Duodenal mucosa (tissue), 2 donors: Measurements from ENCODE around the gene RAB19.

Source experiments
- H3K27ac ChIP-seq: one replicate; pipeline ENCODE4 v1.7.0; 2013; ENCODE audit warnings: low read depth, low read length
- H3K27me3 ChIP-seq, 2 donors: one replicate each; pipeline ENCODE4 v1.7.0; 2013; ENCODE audit warnings: low read length in 2 of 2, control low read depth in 1 of 2; ENCODE audit not compliant: insufficient read depth in 2 of 2, control insufficient read depth in 1 of 2
- H3K36me3 ChIP-seq, 2 donors: one replicate each; pipeline ENCODE4 v1.7.0; 2013; ENCODE audit warnings: low read length in 2 of 2, control low read depth in 1 of 2; ENCODE audit not compliant: insufficient read depth in 2 of 2, control insufficient read depth in 1 of 2
- H3K4me1 ChIP-seq, 2 donors: one replicate each; pipeline ENCODE4 v1.7.0; 2013; ENCODE audit warnings: low read length in 2 of 2, control low read depth in 1 of 2; ENCODE audit not compliant: insufficient read depth in 2 of 2, control insufficient read depth in 1 of 2
- H3K4me3 ChIP-seq, 2 donors: one replicate each; pipeline ENCODE4 v1.7.0; 2013; ENCODE audit warnings: low read length in 2 of 2, low read depth in 1 of 2
- H3K9ac ChIP-seq, 2 donors: one replicate each; pipeline ENCODE4 v1.7.0; 2013; ENCODE audit warnings: low read length in 2 of 2, low read depth in 1 of 2
- H3K9me3 ChIP-seq, 2 donors: one replicate each; pipeline ENCODE4 v1.7.0; 2013; ENCODE audit warnings: low read length in 2 of 2, control low read depth in 1 of 2; ENCODE audit not compliant: control insufficient read depth in 1 of 2

RAB19 gene

DNA sequence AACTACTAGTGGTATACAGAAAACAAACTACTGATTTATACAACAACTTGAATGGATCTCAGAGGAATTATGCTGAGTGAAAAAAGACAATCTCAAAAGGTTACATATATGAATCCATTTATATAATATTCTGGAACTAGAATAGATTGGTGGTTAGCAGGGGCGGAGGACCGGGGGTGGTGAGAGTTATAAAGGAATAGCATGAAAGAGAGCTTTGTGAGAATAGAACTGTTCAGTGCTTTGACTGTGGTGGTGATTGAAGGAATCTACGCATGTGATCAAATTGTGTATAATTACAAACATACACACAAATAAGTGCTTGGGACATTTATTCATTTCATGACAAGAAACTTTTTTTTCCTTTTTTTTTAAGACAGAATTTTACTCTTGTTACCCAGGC is 19.6 kb downstream of the RAB19 start:
- Histone ChIP-seq H3K4me1 (no peaks in the 10 kb centered on the region), H3K9me3 (no peaks in the 10 kb centered on the region), H3K27me3 (no peaks in the 10 kb centered on the region), H3K9ac (no peak overlapping the region), H3K36me3 (peaks cover 0 to 5% of the 10 kb centered on the region in 2 donors), H3K27ac (no peak overlapping the region), H3K4me3 (no peak overlapping the region)

DNA sequence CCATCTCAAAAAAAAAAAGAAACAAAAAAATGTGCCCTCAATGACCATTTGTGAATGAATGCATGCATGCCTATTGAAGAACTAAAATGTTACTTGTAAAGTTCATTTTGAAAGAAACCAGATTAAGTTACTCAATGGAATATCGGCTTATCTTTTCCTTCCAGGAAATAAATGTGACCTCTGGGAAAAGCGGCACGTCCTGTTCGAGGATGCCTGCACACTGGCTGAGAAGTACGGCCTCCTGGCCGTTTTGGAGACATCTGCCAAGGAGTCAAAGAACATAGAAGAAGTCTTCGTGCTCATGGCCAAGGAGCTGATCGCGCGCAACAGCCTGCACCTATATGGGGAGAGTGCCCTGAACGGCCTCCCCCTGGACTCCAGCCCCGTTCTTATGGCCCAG is 21.9 kb downstream of the RAB19 start:
- Histone ChIP-seq H3K4me3 (no peak overlapping the region), H3K27me3 (no peaks in the 10 kb centered on the region), H3K36me3 (peaks cover 0 to 5% of the 10 kb centered on the region in 2 donors), H3K27ac (no peak overlapping the region), H3K9ac (no peak overlapping the region), H3K4me1 (no peaks in the 10 kb centered on the region), H3K9me3 (no peaks in the 10 kb centered on the region)

DNA sequence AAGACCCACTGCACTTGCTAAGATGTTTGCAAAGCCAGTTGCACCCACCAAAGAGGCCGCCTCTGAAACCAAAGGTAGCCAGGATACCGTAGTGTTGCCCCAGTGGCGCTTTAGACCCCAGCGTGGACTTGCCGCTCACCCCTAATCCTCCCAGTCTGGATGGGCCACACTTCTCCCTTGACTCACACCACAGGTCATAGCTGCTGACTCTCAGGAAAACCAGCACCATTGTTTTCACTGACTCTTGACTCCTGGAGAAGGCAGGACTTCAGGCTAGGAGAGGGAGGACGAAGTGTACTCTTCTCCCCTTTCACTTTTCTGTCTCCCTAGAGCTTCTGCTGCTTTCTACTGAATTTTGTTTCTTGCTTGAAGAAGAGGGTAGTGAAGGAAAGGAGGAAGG is 22.3 kb downstream of the RAB19 start:
- Histone ChIP-seq H3K4me1 (no peaks in the 10 kb centered on the region), H3K27ac (no peak overlapping the region), H3K9me3 (no peaks in the 10 kb centered on the region), H3K27me3 (no peaks in the 10 kb centered on the region), H3K9ac (no peak overlapping the region), H3K4me3 (no peak overlapping the region), H3K36me3 (peaks cover 0 to 5% of the 10 kb centered on the region in 2 donors)

DNA sequence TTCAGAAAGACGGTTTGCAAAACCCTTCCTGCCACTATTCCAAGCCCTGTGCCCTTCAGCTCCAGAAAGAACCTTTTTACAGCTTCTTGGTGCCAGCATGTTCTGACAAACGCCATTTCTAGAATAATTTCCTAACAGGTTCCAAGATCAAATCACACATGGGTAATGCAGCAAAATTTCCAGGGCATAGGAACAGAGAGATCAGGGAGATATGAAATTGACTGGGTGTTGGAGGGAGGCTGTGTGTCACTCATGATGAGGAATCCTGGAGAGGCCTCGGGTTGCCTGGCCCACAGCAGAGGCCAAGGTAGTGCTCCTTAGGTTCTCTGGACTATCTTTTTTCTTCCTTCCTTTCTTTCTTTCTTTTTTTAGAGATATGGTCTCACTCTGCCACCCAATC is 29.5 kb downstream of the RAB19 start:
- Histone ChIP-seq H3K27ac (no peak overlapping the region), H3K36me3 (no peaks in the 10 kb centered on the region), H3K4me1 (no peaks in the 10 kb centered on the region), H3K9ac (no peak overlapping the region), H3K9me3 (no peaks in the 10 kb centered on the region), H3K4me3 (no peak overlapping the region), H3K27me3 (peaks cover 0 to 2% of the 10 kb centered on the region in 2 donors)

DNA sequence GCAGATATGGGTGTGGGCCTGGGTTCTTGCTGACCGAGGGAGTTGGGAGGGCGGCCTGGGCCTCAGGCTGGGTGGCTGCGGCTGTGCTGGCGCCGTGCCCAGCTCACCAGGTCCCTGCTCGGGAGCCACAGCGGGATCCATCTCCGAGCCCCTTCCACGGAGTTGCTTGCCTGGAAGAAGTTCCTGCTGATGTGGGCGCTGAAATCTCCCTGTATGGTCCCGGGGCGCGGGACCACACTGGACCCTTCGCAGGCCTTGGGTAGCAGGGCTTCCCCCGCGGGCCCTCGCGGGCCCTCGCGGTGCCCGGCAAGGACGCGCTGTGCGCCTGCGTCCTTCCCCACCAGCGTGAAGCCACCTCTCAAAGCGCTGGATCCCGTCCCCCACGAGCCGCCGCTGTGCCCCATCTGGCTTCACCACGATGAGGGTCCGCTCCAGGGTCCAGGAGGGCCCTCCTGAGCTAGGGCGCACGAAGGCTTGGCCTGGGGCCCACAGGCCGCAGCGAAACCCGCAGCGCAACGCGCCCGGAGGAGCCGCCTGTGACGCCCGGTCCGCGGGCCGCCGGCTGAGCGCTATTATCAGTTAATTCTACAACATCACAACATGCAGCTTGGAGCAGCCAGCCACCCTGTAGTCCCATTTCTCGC is 31.5 kb downstream of the RAB19 start:
- no peaks in the 10 kb centered on the region for H3K36me3 ChIP-seq
- no peaks in the 10 kb centered on the region for H3K9me3 ChIP-seq
- peaks cover 0 to 2% of the 10 kb centered on the region in 2 donors for H3K27me3 ChIP-seq
- H3K27ac ChIP-seq: no peak overlapping the region
- H3K9ac ChIP-seq: no peak overlapping the region
- no peak overlapping the region for H3K4me3 ChIP-seq
- H3K4me1 ChIP-seq: peaks cover 6 to 7% of the 10 kb centered on the region in 2 donors

DNA sequence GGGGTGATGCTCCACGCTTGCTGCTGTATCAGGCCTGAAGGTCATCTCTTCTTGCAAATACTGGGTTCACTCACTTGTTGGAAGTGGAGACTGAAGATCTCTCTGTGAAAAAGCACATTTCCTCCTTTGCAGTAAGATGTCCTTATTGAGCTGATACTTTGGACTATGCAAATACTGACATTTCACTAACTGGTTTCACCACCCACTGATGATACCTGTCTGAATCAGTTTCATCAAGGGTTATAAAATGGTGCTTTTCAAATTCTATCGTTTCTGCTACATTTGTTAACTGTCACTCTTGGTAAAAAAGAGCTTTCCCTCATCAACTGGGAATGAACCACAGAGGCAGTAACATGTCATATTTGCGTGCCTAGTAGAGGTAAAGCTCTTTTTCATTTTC is 35.5 kb downstream of the RAB19 start:
- H3K27ac ChIP-seq: no peak overlapping the region

DNA sequence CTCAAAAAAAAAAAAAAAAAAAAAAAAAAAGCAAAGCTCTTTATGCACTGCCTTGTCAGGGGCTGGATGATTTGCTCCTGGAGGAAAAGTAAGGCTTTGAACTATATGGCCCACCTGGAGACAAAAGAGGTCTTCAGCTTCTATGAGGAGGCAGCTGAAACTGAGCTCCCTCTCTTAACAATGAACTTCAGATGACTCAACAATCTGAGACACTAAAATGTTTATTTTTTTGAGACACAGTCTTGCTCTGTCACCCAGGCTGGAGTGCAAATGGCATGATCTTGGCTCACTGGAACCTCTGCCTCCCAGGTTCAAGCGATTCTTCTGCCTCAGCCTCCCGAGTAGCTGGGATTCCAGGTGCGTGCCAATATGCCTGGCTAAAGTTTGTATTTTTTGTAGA is 36.7 kb downstream of the RAB19 start:
- Histone ChIP-seq H3K9me3 (no peaks in the 10 kb centered on the region), H3K36me3 (no peaks in the 10 kb centered on the region), H3K27me3 (peaks cover 0 to 2% of the 10 kb centered on the region in 2 donors), H3K9ac (no peak overlapping the region), H3K27ac (no peak overlapping the region), H3K4me3 (no peak overlapping the region), H3K4me1 (peaks cover 6 to 7% of the 10 kb centered on the region in 2 donors)

More for the DNA sequence above, 35.5 kb downstream of the RAB19 start:
- Histone ChIP-seq H3K9ac (no peak overlapping the region), H3K9me3 (no peaks in the 10 kb centered on the region), H3K27me3 (peaks cover 0 to 2% of the 10 kb centered on the region in 2 donors), H3K36me3 (no peaks in the 10 kb centered on the region), H3K4me1 (peaks cover 6 to 7% of the 10 kb centered on the region in 2 donors), H3K4me3 (no peak overlapping the region)

DNA sequence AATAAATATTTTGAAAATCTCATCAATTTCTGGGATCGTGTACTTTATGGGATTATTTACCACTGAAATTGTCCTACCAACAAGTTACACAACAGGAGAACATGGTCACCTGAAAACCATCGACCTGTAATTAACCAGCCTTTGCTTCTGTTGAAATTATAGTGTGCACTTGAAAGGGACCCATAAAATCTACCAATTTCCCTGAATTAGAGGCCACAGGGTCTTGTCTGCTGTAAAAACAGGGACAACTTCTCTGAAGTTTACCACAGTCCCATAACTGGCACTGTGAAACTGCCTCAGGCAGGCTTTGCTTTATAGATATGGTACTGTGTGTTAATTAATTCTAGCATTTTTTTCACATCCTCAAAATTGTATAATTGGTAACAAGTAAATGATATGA is 37.7 kb downstream of the RAB19 start:
- H3K4me1 ChIP-seq: peaks cover 6 to 7% of the 10 kb centered on the region in 2 donors
- no peak overlapping the region for H3K4me3 ChIP-seq
- no peak overlapping the region for H3K9ac ChIP-seq
- no peaks in the 10 kb centered on the region for H3K27me3 ChIP-seq
- no peak overlapping the region for H3K27ac ChIP-seq
- no peaks in the 10 kb centered on the region for H3K36me3 ChIP-seq
- H3K9me3 ChIP-seq: no peaks in the 10 kb centered on the region

DNA sequence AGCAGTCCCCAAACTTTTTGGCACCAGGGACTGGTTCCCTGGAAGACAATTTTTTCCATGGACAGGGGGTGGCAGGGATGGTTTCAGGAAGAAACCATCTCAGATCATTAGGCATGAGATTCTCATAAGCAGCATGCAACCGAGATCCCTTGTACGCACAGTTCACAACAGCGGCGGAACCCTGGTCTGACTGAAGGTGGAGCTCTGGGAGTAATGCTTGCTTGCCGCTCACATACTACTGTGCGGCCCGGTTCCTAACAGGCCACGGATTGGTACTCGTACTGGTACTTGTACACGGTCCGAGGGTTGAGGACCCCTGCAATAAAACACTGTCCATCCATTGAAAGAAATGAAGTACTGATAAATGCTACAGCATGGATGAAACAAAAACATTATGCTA is 42.6 kb downstream of the RAB19 start:
- Histone ChIP-seq H3K9ac (no peak overlapping the region), H3K27ac (no peak overlapping the region), H3K4me3 (no peak overlapping the region), H3K36me3 (no peaks in the 10 kb centered on the region), H3K9me3 (no peaks in the 10 kb centered on the region), H3K4me1 (no peaks in the 10 kb centered on the region), H3K27me3 (no peaks in the 10 kb centered on the region)

DNA sequence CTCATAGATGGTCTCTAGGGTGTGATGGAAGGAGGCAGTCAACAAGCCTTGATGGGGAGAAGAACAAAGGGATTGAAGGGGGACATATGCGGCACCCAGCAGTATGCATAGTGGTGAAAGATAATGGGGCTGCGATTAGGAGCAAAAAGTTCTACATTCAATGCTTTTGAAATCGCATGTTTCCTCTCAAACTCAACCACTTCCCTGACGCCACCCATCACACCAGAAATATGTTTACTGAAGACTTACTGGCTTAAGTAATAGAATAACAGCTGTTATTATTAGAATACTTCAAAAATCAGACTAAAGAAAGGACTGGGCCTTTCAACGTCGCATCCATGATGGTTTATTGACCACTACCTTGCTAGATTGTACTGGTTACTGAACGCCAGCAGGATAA is 44.0 kb downstream of the RAB19 start:
- no peak overlapping the region for H3K27ac ChIP-seq
- H3K9me3 ChIP-seq: no peaks in the 10 kb centered on the region
- H3K4me1 ChIP-seq: no peaks in the 10 kb centered on the region
- H3K9ac ChIP-seq: no peak overlapping the region
- H3K27me3 ChIP-seq: no peaks in the 10 kb centered on the region
- H3K4me3 ChIP-seq: no peak overlapping the region
- H3K36me3 ChIP-seq: peaks cover 3 to 7% of the 10 kb centered on the region in 2 donors
